SK-N-SH treated with all-trans-retinoic acid at 6 μM for 48 hours (cell line): ENCODE data around the gene VWDE.

Experiments
- ARNTL ChIP-seq: fragments of 450-650 bp; formaldehyde crosslinking; IDR thresholded peaks from 2 replicates; pipeline ENCODE4 v1.5.0; 2020; ENCODE audit warnings: low read depth, mild to moderate bottlenecking, moderate library complexity, borderline replicate concordance
- BACH2 ChIP-seq: fragments of 250-450 bp; sonication (Bioruptor Pico); IDR thresholded peaks from 2 replicates; pipeline ENCODE4 v1.9.0; 2021; ENCODE audit warnings: mild to moderate bottlenecking, borderline replicate concordance
- CSDC2 ChIP-seq: fragments of 250-450 bp; sonication (Bioruptor Pico); IDR thresholded peaks from 2 replicates; pipeline ENCODE4 v1.5.0; 2020; ENCODE audit warnings: mild to moderate bottlenecking, moderate library complexity
- ESRRG ChIP-seq: fragments of 250-450 bp; sonication (Bioruptor Pico); IDR thresholded peaks from 2 replicates; pipeline ENCODE4 v1.6.1; 2021; ENCODE audit warnings: mild to moderate bottlenecking
- GLIS3 ChIP-seq: fragments of 250-450 bp; sonication (Bioruptor Pico); IDR thresholded peaks from 2 replicates; pipeline ENCODE4 v1.5.0; 2020; ENCODE audit warnings: mild to moderate bottlenecking, moderate library complexity
- PPARA ChIP-seq: fragments of 250-450 bp; sonication (Bioruptor Pico); IDR thresholded peaks from 2 replicates; pipeline ENCODE4 v1.5.0; 2020; ENCODE audit warnings: mild to moderate bottlenecking, borderline replicate concordance
- ZNF565 ChIP-seq: fragments of 450-650 bp; formaldehyde crosslinking; conservative IDR thresholded peaks from 2 replicates; pipeline ENCODE4 v1.5.0; 2020; ENCODE audit warnings: low read depth, mild to moderate bottlenecking, moderate library complexity
- ZNF70 ChIP-seq: fragments of 450-650 bp; formaldehyde crosslinking; IDR thresholded peaks from 2 replicates; pipeline ENCODE4 v1.5.0; 2020; ENCODE audit warnings: mild to moderate bottlenecking, moderate library complexity
- TF ChIP-seq, protein P1 (sequence below): fragments of 250-450 bp; sonication (Bioruptor Pico); IDR thresholded peaks from 2 replicates; pipeline ENCODE4 v1.8.0; 2021; ENCODE audit warnings: low read depth, mild to moderate bottlenecking, moderate library complexity, borderline replicate concordance
- TF ChIP-seq, protein P2 (sequence below): fragments of 250-450 bp; sonication (Bioruptor Pico); IDR thresholded peaks from 2 replicates; pipeline ENCODE4 v1.8.0; 2020; ENCODE audit warnings: mild to moderate bottlenecking, moderate library complexity, borderline replicate concordance
- TF ChIP-seq, protein P3 (sequence below): fragments of 250-450 bp; sonication (Bioruptor Pico); IDR thresholded peaks from 2 replicates; pipeline ENCODE4 v1.5.0; 2020; ENCODE audit warnings: mild to moderate bottlenecking, moderate library complexity

DNA sequence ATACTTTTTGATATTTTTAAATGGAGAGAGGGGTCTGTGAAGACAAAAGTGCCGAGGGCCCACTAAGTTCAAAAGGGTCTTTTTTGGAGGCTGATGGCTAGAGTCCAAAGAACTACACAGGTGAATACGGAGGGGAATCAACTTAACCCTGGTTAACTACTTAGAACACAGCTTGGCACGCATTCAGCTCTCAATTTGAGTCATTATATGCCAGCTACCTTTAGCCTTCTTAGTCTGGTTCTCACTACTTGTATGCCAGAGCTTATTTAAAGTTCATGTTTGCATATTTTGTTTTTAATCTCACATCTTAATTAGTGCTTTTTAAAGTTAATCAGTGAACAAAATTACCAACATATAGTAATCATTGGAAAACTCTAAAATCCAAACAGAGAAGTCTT, 80.8 kb downstream of the VWDE start:
- TF ChIP-seq PPARA (no peak), ZNF70 (CRISPR knock-in tag) (no peak), ZNF565 (no peak), ARNTL (CRISPR knock-in tag) (no peak), BACH2 (CRISPR knock-in tag) (no peak), ESRRG (CRISPR knock-in tag) (no peak), CSDC2 (CRISPR knock-in tag) (no peak), GLIS3 (CRISPR knock-in tag) (no peak)
- TF ChIP-seq, protein P1, sequence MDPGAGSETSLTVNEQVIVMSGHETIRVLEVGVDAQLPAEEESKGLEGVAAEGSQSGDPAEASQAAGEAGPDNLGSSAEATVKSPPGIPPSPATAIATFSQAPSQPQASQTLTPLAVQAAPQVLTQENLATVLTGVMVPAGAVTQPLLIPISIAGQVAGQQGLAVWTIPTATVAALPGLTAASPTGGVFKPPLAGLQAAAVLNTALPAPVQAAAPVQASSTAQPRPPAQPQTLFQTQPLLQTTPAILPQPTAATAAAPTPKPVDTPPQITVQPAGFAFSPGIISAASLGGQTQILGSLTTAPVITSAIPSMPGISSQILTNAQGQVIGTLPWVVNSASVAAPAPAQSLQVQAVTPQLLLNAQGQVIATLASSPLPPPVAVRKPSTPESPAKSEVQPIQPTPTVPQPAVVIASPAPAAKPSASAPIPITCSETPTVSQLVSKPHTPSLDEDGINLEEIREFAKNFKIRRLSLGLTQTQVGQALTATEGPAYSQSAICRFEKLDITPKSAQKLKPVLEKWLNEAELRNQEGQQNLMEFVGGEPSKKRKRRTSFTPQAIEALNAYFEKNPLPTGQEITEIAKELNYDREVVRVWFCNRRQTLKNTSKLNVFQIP (CRISPR knock-in tag): no peak
- TF ChIP-seq, protein P2, sequence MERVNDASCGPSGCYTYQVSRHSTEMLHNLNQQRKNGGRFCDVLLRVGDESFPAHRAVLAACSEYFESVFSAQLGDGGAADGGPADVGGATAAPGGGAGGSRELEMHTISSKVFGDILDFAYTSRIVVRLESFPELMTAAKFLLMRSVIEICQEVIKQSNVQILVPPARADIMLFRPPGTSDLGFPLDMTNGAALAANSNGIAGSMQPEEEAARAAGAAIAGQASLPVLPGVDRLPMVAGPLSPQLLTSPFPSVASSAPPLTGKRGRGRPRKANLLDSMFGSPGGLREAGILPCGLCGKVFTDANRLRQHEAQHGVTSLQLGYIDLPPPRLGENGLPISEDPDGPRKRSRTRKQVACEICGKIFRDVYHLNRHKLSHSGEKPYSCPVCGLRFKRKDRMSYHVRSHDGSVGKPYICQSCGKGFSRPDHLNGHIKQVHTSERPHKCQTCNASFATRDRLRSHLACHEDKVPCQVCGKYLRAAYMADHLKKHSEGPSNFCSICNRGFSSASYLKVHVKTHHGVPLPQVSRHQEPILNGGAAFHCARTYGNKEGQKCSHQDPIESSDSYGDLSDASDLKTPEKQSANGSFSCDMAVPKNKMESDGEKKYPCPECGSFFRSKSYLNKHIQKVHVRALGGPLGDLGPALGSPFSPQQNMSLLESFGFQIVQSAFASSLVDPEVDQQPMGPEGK (CRISPR knock-in tag): no peak
- TF ChIP-seq, protein P3, sequence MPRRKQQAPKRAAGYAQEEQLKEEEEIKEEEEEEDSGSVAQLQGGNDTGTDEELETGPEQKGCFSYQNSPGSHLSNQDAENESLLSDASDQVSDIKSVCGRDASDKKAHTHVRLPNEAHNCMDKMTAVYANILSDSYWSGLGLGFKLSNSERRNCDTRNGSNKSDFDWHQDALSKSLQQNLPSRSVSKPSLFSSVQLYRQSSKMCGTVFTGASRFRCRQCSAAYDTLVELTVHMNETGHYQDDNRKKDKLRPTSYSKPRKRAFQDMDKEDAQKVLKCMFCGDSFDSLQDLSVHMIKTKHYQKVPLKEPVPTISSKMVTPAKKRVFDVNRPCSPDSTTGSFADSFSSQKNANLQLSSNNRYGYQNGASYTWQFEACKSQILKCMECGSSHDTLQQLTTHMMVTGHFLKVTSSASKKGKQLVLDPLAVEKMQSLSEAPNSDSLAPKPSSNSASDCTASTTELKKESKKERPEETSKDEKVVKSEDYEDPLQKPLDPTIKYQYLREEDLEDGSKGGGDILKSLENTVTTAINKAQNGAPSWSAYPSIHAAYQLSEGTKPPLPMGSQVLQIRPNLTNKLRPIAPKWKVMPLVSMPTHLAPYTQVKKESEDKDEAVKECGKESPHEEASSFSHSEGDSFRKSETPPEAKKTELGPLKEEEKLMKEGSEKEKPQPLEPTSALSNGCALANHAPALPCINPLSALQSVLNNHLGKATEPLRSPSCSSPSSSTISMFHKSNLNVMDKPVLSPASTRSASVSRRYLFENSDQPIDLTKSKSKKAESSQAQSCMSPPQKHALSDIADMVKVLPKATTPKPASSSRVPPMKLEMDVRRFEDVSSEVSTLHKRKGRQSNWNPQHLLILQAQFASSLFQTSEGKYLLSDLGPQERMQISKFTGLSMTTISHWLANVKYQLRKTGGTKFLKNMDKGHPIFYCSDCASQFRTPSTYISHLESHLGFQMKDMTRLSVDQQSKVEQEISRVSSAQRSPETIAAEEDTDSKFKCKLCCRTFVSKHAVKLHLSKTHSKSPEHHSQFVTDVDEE (CRISPR knock-in tag): no peak
